ENCODE data around the gene KRT71. TPM values are rescaled to one million over a fixed set of nuclear protein-coding genes. Genes with fewer than 3 reads are reported as not detected.
"Not testable (repeated sequence)": the region's sequence is repeated elsewhere in the genome, so short reads cannot be mapped to it uniquely, and the experiment has no call there.

Gene KRT71
- total RNA-seq, 1 donor from 2014 or later, result not detected

DNA sequence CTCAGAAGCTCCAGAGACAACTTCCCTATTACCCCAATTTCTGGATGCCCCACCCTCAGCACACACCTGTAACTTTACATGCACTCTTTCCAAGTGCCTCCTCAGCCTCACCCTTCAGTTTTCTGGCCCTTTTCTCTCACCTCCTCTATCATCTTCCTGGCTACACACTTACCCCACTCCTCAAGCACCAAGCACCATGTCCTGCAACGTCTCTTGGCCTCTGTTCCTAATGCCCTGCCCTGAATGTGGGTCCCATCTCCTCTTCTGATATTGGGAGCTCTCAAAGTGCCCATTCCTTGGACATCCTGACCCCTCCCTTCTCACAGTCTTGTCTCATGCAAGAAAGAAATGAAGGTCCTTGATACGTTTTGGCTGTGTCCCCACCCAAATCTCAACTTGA is 47.1 kb upstream of the KRT71 start:
- DNase-seq (no peak), ATAC-seq (no peak)
- H3K27ac ChIP-seq, result no peak overlapping the region
- TF ChIP-seq, protein P1, sequence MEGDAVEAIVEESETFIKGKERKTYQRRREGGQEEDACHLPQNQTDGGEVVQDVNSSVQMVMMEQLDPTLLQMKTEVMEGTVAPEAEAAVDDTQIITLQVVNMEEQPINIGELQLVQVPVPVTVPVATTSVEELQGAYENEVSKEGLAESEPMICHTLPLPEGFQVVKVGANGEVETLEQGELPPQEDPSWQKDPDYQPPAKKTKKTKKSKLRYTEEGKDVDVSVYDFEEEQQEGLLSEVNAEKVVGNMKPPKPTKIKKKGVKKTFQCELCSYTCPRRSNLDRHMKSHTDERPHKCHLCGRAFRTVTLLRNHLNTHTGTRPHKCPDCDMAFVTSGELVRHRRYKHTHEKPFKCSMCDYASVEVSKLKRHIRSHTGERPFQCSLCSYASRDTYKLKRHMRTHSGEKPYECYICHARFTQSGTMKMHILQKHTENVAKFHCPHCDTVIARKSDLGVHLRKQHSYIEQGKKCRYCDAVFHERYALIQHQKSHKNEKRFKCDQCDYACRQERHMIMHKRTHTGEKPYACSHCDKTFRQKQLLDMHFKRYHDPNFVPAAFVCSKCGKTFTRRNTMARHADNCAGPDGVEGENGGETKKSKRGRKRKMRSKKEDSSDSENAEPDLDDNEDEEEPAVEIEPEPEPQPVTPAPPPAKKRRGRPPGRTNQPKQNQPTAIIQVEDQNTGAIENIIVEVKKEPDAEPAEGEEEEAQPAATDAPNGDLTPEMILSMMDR (IDR thresholded peaks at IDR 0.05), result no peak
- no peaks in the 10 kb centered on the region for H3K4me1 ChIP-seq
- H3K36me3 ChIP-seq, result no peaks in the 10 kb centered on the region
- peaks cover 35% of the 10 kb centered on the region for H3K27me3 ChIP-seq (ENCODE audit: low read depth)
- H3K4me3 ChIP-seq, result no peak overlapping the region
- H3K9me3 ChIP-seq, result no peaks in the 10 kb centered on the region
- intact Hi-C loops (cut with DNase I), result no loop called here

DNA sequence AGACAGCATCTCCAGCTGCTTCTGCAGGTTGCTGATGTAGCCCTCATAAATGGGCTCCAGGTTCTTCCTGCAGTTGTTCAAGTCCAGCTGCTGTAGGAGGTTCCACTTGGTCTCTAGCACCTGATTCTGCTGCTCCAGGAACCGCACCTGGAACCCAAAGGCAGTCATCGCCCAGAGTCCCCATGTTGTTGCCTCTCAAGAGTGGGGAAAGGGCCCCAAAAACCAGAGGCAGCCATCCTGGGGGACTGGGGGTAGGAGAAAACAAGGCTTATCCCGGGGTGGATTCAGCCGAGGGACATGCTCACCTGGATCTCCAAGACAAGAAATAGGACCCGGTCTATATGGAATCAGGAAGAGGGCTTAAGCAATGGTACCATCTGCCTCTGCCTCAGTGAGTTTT is 46.0 kb upstream of the KRT71 start:
- DNase-seq (no peak), ATAC-seq (no peak)
- TF ChIP-seq, protein P1 (IDR thresholded peaks at IDR 0.05), result no peak
- Histone ChIP-seq H3K9me3 (no peaks in the 10 kb centered on the region), H3K36me3 (no peaks in the 10 kb centered on the region), H3K27me3 (ENCODE audit: low read depth) (peaks cover 35% of the 10 kb centered on the region), H3K27ac (no peak overlapping the region), H3K4me3 (no peak overlapping the region), H3K4me1 (no peaks in the 10 kb centered on the region)
- intact Hi-C loops (cut with DNase I), result no loop called here

DNA sequence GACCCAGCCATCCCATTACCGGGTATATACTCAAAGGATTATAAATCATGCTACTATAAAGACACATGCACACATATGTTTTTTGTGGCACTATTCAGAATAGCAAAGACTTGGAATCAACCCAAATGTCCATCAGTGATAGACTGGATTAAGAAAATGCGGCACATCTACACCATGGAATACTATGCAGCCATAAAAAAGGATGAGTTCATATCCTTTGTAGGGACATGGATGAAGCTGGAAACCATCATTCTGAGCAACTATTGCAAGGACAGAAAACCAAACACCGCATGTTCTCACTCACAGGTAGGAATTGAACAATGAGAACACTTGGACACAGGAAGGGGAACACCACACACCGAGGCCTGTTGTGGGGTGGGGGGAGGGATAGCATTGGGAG is 41.3 kb upstream of the KRT71 start:
- ATAC-seq; H3K27ac ChIP-seq; DNase-seq; H3K27me3 ChIP-seq (ENCODE audit: low read depth); intact Hi-C loops (cut with DNase I); H3K4me1 ChIP-seq; H3K9me3 ChIP-seq; H3K36me3 ChIP-seq; H3K4me3 ChIP-seq: not testable (repeated sequence)

DNA sequence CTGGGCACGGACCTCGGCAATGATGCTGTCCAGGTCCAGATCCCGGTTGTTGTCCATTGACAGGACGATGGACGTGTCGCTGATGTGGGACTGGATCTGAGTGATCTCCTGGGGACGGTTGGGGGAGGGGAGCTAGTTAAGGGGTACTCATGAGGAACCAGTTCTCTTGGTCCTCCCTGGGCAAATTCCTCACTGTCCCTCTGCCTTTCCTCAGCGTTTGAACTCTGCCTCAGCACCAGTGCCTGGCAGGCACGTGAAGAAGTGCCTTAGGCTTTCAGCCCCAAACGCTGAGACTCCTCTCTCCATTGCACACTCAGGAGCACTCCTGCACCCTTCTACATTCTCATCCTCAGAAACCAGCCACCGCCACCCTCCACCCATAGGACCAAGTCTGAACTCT is 38.6 kb upstream of the KRT71 start:
- DNase-seq (no peak), ATAC-seq (no peak)
- H3K36me3 ChIP-seq, result no peaks in the 10 kb centered on the region
- TF ChIP-seq, protein P1 (IDR thresholded peaks at IDR 0.05), result no peak
- H3K27me3 ChIP-seq (ENCODE audit: low read depth), result peaks cover 8% of the 10 kb centered on the region
- intact Hi-C loops (cut with DNase I), result no loop called here
- no peak overlapping the region for H3K4me3 ChIP-seq
- H3K4me1 ChIP-seq, result no peaks in the 10 kb centered on the region
- no peak overlapping the region for H3K27ac ChIP-seq
- H3K9me3 ChIP-seq, result no peaks in the 10 kb centered on the region

DNA sequence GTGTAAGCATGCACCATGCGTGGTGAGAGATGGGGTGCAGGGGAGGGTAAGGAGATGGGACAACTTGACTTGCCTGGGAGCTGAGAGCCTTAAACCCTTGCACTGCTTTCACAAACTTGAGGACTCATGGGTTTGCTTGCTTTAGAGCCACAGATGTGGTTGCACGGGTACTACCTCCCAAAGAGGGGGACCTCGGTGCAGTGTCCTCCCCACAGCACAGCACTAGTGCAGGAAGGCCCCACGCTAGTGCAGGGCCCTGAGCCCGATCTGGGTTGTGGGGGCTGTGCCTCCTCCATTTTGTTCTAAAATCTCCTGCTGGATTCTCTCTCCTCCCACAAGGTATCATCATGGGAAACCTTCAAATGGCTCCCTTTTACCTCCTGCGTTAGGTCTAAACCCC is 37.1 kb upstream of the KRT71 start:
- Histone ChIP-seq H3K36me3 (no peaks in the 10 kb centered on the region), H3K9me3 (no peaks in the 10 kb centered on the region), H3K27ac (no peak overlapping the region), H3K4me1 (no peaks in the 10 kb centered on the region), H3K27me3 (ENCODE audit: low read depth) (peaks cover 8% of the 10 kb centered on the region), H3K4me3 (no peak overlapping the region)
- peak in 1 of 2 donors; percentile 20 for ATAC-seq
- TF ChIP-seq, protein P1 (IDR thresholded peaks at IDR 0.05), result no peak
- no peak for DNase-seq
- intact Hi-C loops (cut with DNase I), result no loop called here

DNA sequence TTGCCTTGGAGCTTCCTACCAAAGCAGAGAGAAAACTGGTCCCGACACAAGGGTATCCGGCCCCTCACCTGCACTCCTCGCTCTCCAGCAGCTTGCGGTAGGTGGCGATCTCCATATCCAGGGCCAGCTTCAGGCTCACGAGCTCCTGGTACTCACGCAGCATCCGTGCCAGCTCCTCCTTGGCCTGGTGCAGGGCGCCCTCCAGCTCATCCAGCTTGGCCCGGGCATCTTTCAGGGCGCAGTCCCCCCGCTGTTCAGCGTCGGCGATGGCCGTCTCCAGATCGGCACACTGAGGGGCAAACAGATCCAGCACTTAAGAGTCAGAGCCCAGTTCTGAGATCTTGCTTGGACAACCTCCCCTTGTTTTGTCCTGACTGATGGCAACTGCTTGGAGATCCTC is 34.6 kb upstream of the KRT71 start:
- intact Hi-C loops (cut with DNase I), result no loop called here
- Histone ChIP-seq H3K9me3 (no peaks in the 10 kb centered on the region), H3K27me3 (ENCODE audit: low read depth) (peaks cover 8% of the 10 kb centered on the region), H3K27ac (no peak overlapping the region), H3K36me3 (no peaks in the 10 kb centered on the region), H3K4me1 (no peaks in the 10 kb centered on the region), H3K4me3 (no peak overlapping the region)
- DNase-seq (no peak), ATAC-seq (no peak)
- TF ChIP-seq, protein P1 (IDR thresholded peaks at IDR 0.05), result no peak
